HG03520 (cell line): ENCODE data around the gene CTDSPL.

Experiments
- ATAC-seq: cut with Tn5 transposase; IDR thresholded peaks from one replicate; pipeline ENCODE4 v1.9.1; 2021; ENCODE audit warnings: mild to moderate bottlenecking, moderate library complexity; ENCODE audit not compliant: unreplicated experiment

Gene CTDSPL

DNA sequence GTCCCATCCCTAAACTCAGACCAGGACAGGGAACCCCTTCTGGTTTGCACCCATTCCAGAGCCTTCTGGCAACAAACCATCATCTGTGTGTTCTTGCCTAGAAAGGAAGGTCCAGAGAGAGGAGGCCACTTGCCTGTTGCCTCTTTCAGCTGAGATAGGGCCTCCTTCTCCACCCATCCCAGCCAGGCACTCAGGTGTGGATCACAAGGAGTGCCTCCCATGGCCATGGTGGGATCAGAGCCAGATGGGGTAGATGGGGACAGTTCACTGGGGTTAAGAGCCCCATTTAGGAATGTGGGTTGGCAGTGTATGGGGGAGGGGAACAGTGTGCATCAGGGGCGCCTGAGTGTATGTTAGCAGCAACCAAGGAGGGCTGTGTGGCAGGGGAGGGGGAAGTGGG is 8.9 kb upstream of the CTDSPL start:
- ATAC-seq = no peak

DNA sequence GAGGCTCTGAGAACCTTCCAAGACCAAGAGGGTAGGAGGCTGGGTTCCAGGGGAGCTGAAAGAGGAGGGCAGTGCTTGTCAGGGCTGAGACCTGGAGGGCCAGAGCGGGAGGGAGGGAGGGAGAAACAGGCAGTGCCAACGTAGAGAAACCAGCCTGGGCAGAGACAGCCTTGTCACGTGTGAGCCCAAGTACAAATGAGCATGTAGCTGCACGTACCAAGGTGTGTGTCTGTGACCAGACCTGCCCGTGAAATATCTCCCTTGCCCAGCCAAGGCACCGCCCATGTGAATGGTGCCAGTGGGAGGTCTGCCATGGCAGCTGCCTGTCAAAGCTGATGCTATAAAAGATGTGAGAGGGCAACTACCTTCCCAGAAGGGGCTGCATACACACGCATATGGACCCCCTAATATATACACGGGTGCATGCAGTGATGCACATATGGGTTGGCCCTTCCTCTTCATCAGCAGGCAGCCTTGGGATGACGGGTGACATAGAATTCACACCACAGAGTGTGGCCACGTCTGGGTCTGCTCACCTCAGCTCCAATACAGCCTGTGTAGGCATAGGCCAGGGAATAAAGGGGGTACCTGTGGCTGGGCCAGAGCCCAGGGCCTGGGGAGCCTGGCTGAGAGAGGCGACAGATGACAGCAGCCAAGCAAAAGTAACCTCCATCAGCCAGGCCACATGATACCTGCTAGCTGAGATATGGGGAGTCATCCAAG is 7.8 kb upstream of the CTDSPL start:
- no peak for ATAC-seq

DNA sequence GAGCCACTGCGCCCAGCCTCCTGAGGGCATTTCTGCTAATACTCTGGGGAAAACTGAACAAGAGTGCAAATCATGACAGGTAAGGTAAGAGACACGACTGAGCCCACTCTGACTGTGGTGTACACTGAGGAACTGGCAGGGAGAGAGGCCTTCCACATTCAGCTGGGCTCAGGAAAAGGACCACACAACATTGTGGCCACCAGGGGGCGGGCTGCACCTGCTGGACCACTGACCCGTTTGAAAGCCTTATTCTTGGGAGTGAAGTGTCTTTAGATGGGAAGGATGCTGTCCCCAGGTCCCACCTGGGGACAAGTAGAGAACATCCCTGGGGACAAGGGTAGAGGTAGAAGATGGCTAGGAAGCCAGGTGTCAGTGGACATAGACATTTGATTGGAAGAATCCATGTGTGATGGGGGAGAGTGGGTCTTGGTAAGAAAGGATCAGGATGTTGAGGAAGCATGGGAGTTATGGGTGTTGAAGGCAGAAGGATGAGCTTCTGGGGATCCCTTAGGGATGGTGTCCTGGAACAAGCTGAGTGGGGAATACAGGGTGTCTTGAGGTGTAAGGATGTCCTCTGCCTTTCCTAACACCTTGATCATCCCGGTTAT is 6.2 kb upstream of the CTDSPL start:
- ATAC-seq = no peak

DNA sequence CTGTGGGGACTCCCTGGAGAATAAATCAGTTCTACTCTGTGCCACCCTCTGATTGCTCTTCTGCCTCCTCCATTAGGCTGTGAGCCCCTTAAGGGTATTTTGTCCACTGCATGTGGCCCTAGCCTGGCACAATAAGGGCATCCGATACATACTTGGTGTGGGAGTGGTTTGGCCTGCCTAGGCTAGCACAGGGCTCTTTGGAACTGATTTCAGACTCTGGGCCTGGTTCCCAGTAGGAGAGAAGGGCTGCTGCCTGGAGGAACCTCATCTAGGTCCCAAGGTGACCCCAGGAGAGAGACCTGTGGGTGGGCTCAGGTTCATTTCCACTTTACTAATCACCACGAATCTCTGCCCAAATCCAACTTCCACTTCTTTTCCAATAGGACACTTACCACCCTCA is 5.3 kb upstream of the CTDSPL start:
- ATAC-seq = no peak

DNA sequence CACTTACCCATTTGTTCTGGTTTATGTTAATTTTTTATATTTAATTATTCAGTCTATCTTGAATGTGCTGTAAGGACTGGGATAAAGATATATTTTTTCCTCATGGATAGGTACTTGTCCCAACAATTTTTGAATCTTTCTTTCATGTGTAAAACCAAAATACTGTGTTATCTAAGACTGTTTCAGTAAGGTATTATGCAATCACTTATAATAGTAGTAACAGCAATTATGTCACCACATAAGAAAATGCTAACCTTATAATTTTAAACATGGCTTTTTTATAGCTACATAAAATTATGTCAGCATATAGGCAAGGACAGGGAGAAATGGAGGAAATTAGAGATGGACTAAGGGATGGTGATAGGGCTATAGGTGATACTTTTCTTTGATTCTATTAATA is 2.9 kb upstream of the CTDSPL start:
- no peak for ATAC-seq

DNA sequence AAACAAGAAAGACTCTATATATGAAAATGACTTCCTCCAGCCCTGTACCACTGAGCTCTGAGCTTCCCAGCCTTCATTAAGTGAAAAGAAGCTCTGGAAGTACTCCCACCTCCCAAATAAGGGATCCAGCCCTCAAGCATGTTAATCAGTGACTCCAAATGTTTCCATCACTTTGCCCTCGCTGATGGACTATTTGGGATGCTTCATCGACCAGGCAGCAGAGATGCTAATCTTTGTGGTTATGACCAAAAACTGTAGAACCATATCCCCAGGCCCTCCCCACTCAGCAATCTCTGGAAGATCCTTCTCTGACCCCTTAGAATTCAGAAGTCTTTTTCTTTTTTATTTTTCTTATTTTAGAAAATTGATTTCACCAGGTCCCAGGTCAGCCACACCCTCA is 2.3 kb upstream of the CTDSPL start:
- no peak for ATAC-seq

DNA sequence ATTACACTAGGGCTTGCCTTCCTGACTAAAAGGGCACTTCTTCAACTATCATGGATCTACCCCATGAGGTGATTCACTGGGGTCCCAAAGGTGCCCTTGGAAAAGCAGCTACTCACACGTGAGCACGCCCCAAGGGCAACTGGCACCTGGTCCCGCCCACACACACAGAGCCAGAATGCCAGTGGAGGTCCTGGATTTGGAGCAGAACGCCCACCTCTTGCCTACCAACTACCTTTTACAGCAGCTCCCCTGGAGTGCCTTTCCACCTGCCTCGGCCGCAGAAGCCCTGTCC is 1.8 kb upstream of the CTDSPL start:
- ATAC-seq = no peak

DNA sequence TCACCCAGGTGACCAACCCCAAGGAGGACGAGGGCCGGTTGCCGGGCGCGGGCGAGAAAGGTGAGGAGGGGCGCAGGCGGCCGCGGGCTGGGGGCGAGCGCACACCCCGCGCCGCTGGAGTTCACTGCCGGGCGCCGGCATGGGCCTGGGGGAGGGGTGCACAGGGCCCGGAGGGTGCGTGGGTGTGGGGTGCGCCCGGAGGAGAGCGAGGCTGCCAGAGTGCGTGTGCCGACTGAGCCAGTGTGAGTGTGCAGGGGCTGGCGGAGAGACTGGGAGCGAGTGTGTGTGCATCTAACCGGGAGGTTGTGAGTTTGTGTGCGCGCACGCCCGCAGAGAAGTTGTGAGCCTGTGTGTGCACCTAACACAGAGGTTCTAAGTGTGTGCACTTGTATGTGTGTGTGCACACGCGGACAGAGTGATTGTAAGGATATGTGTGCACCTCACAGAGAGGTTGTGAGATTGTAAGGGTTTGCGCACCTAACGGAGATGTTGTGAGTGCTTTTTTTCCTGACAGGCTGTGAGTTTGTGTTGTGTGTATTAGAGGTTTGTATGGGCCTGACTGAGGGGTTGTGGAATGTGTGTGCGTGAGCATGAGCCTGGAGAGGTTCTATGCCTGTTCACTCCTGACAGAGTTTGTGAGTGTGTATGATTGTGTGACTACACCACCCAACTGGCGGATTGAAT is 681 bp downstream of the CTDSPL start:
- ATAC-seq = no peak

DNA sequence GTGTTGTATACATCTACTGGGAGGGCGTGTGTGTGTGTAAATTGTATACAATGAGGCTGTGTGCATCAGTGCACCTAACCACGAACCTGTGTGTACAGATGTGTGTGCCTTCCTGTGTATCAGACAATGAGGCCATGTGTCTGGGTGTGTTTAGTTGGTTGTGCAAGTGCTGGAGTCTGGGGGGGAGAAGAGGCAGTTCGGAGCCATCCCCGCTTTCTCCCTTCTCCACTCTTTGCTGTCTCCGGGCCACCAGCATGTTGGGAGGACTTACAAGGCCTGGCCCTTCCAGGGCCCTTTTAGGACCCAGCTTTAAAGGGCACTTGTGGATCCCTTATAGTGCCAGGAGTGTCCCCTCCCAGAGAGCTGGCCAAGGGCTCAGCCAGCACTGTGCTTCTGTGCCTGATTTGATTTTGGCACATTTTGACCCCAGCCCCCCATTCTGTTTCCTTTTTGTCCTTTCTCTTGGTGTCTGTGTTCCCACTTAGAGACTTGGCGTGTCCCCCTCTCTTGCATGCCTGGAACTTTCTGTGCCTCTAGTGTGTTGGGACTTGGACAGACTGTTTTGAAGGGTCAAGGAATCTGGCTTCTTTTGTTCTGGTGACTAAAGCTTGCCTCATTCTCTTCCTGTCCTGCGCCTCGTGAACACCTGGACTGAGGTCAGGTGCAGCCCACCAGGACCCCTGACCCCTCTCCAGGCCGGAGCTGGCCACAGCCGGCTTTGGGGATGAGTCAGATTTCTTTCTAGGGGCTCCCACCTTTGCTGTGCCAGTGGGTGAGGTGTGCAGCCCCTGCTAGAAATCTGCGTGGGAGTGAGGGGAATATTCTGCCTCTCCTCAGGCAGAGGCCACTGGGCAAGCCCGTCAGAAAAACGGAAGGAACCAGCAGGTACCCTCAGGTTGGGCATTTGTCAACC is 1.5 kb downstream of the CTDSPL start:
- ATAC-seq = no peak

DNA sequence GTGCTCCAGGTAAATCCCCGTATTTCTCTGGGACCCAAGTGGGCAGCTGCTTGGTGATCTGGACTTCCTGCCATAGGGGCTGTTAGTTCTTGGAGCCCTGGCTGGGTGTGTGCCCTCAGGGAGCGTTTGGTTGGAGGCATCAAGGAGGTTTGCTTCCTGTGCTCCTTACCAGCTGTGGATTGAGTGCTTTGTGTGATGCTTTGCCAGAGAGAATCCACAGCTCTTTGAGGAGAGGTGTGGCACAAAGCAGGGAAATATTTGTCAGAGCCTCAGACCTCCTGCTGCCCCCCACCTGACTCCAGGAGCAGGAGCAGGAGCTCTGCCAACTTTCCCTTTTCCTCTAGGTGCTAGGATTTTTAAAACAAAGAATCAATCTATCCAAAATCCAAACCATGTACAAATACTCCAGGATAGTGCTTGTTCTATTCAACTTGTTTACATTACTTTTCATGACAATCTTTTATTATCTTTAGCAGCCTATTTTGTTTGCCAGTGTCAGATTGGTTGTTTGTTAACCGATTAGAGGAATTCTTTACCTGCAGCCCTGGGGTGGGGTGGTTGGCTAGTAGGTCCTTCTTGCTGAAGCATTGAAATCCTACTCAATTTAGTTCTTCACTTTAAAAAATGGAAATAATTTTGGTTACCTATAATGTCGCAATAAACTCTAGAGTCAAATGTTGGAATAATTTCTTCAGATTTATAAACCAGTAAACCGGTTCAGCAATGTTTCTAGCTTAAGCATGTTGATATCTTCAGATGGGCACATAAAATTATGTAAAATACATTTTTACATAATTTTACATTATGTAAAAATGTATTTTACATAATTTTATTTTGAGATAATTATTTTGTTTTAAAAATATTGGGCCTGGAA is 2.5 kb downstream of the CTDSPL start:
- no peak for ATAC-seq

DNA sequence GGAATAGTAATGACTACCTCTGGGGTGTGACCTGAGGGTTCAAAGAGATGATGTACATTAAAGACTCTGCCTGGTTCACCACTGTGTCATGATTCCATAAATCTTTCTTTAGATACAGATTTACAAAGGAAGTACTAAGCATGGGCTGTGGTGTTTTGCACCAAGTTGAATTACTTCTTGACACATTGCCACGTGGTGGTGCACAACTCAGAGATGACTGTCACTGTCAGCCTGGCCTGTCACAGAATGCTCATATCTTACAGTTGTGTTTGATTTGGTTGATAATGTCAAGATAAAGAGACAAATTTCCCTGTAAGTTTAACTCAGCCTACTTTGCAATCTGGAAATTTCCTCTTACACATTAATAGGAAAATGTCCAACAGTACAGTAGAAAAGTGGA is 3.2 kb downstream of the CTDSPL start:
- no peak for ATAC-seq

DNA sequence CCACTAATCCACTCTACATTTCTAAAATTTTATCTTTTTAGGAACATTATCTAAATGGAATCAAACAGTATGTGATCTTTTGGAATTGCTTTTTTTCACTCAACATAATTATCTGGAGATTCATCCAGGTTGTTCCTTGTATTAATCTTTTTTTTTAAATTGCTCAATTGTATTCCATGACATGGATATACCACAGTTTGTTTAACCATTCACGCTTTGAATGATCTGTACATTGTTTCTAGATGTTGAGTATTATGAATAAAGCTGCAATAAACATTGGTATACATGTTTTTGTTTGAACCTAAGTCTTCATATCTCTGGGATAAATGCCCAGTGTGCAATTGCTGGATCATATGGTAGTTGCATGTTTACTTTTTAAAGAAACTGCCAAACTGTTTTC is 5.5 kb downstream of the CTDSPL start:
- ATAC-seq = no peak

DNA sequence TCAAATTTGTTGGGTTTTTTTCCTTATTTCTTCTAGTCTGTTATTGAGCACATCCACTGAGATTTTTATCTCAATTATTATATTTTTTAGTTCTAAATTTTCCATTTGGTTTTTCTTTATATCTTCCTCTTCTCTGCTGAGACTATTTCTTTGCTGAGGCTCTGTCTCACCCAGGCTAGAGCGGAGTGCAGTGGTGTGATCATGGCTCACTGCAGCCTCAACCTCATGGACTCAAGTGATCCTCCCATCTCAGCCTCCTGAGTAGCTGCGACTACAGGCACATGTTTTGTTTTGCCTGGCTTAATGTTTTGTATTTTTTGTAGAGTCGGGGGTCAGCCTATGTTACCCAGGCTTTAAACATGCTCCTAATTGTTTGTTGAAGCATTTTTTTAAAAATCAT is 10.2 kb downstream of the CTDSPL start:
- no peak for ATAC-seq

DNA sequence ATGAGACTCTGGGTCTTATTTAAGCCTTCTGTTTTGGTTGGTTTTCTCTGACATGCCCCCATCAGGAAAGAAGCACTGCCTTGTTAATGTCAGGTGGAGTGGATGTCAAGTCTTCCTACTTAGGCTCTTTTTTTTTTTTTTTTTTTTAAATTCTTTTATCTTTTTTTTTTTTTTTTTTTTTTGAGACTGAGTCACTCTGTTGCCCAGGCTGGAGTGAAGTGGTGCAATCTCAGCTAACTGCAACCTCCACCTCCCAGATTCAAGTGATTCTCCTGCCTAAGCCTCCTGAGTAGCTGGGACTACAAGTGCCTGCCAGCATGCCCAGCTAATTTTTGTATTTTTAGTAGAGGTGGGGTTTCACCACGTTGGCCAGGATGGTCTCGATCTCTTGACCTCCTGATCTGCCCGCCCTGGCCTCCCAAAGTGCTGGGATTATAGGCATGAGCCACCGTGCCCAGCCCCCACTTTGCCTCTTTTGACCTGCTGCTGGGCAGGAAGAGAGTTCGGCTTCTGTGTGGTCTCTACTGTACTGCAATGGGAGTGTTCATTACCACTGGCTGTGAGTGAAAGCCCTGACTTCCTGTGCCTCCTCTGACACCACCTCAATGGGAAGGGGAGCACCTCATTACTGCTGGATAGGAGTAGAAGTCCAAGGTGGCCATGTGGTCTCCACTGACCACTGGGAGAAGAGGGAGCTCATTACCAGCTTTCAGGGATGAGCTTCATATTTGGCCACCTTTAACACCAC is 10.9 kb downstream of the CTDSPL start:
- ATAC-seq = no peak

DNA sequence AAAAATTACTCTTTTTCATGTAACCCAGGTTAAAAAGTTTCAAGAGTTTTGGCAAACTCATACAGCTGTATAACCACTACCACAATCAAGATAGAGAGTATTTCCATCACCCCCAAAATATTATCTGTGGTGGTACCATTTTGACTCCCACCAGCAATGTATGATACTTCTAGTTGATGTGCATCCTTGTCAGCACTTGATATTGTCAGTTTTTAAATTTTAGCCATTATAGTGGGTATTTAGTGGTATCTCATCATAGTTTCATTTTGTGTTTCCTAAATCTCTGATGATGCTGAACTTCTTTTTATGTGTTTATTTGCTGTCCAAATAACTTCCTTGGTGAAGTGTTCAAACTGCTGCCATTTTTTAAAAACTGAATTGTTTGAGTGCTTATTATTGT is 14.6 kb downstream of the CTDSPL start:
- no peak for ATAC-seq

DNA sequence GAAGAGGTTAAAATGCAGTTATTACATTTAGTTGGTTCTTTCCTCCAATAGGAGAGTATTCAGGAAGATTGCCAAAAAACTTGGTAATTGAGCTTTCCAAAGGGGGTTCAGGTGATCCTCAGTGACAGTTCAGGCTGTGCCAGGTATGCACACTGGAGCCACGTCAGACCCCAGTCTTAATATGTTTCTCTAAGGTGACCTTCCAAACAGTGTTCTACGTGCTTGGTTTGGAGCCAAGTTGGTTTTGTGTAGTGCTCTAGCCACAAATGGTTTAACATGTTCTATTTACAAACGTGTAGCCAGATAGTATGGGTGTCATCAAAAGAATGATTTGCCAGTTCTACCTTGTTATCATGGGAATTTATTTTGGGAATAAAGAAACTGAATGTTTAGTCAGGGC is 21.0 kb downstream of the CTDSPL start:
- no peak for ATAC-seq

DNA sequence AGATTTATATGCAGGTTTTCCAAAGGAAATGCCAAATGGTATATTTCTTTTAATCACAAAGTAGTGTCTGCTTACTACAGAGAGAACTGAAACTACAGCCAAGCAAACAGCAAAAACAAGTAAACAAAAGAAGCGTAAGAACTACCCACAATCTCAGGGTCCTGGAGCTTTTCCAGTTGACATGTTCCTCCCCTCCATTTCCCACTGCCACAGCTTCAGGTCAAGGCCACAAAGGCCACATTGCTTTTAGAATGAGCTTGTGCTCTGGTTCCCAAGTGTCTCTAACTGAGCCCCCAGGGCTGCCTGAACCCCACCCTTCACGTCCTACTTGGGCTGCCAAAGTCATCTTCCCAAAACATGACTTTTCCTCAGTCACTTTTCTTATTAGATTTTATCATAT is 24.1 kb downstream of the CTDSPL start:
- ATAC-seq = no peak

DNA sequence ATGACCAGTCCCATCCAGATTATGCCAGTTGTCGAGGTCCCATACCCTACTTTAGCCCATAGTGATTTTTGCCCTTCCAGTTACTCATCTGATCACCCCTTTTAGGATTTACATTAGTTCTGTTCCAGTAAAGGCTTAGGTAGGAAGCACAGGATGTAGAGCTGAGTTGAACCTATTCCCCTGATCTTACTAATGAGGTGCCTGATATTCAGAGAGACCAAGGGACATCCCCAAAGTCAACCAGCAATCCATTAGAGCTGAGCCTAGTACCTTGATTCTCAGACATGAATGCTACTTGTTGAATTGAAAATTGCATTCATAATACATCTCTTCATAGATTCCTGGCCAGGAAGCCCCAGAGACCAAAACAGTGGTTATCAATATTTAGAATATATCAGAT is 24.7 kb downstream of the CTDSPL start:
- ATAC-seq = no peak

DNA sequence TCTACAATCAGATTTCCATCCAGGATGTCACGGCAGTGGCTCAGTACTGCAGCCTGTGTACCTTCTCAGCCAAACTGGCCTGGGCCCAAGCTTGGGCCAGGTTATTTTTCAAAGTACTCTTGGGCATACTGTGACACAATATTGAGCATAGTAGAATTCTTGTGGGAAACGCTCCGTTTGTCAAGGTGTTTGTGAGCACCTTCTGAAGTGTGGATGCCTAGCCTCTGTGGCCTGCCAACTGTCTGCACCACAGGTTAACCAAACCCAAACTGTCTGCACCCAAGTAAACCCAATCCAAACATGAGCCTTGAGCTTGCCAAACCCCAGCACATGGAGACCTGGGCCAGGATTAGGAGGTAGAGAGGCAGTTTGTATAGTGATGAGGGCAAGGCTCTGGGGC is 25.4 kb downstream of the CTDSPL start:
- no peak for ATAC-seq

DNA sequence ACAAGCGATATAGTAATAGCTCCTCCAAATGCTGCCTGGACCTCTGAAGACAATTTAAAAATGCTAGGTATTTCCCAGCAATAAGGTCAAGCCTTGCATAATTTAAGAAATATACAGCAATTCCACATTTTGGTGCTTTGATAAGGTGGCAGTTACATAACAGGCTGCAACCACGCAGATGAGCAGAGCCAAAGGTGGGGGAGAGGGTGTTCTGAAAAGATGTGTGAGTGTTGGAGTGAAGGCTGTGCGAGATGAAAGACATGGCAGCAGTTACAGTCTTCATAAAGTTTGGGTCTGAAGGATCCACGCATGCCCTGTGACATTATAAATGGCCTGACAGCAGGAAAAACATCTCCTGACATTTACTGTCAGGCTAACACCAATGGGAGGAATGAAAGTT is 26.1 kb downstream of the CTDSPL start:
- ATAC-seq = no peak
